BLaER1 (cell line): ENCODE measurements around the gene SHMT2.
"Not testable (repeated sequence)": the region's sequence is repeated elsewhere in the genome, so short reads cannot be mapped to it uniquely, and the experiment has no call there.

Experiments
- H3K27ac ChIP-seq: shearing (Covaris generic); formaldehyde crosslinking; 2 replicates; pipeline ENCODE4 v1.8.1; 2022
- H3K27me3 ChIP-seq: shearing (Covaris generic); formaldehyde crosslinking; 2 replicates; pipeline ENCODE4 v1.8.1; 2022
- H3K36me3 ChIP-seq: shearing (Covaris generic); formaldehyde crosslinking; 2 replicates; pipeline ENCODE4 v1.8.1; 2022
- H3K4me1 ChIP-seq: shearing (Covaris generic); formaldehyde crosslinking; 2 replicates; pipeline ENCODE4 v1.8.1; 2022
- H3K4me2 ChIP-seq: shearing (Covaris generic); formaldehyde crosslinking; 2 replicates; pipeline ENCODE4 v1.8.1; 2022
- H3K4me3 ChIP-seq: shearing (Covaris generic); formaldehyde crosslinking; 2 replicates; pipeline ENCODE4 v1.8.1; 2022
- H3K9ac ChIP-seq: shearing (Covaris generic); formaldehyde crosslinking; 2 replicates; pipeline ENCODE4 v1.8.1; 2022
- H3K9me3 ChIP-seq: shearing (Covaris generic); formaldehyde crosslinking; 2 replicates; pipeline ENCODE4 v1.8.1; 2022
- H4K20me1 ChIP-seq: shearing (Covaris generic); formaldehyde crosslinking; 2 replicates; pipeline ENCODE4 v1.8.1; 2022
- Cebpa-rat ChIP-seq: shearing (Covaris generic); IDR thresholded peaks from 2 replicates; pipeline ENCODE4 v1.8.1; 2022

Gene SHMT2

DNA sequence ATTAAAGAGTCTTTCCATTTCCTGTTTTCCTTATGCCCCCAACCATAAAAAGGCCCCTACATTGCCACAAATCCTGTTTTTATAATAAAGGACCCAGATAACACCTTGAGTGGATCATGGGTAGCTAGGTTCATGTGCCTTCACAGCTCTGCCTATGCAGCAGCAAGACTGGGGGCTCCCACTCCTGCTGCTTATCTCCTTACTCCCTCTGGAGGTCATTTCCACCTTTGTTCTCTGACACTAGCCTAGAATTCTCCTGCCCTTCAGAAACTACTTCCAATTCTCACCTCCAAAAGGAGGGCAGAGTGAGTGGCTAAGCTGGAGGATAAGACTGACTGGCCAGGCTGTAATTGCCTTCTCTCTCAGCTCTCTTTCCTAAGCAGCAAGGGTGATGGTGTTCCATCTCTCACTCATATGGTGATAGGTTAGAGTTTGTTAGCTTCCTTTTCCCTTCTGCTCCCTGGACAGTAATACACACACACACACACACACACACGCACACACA lies 41.5 kb downstream of the SHMT2 start:
- Histone ChIP-seq H3K27me3 (no peaks in the 10 kb centered on the region), H3K9me3 (no peaks in the 10 kb centered on the region), H3K36me3 (peaks cover 87% of the 10 kb centered on the region), H3K4me2 (no peak overlapping the region), H3K4me3 (no peak overlapping the region), H4K20me1 (no peaks in the 10 kb centered on the region), H3K4me1 (no peaks in the 10 kb centered on the region), H3K27ac (no peak overlapping the region), H3K9ac (no peak overlapping the region)
- TF ChIP-seq Cebpa-rat = no peak

DNA sequence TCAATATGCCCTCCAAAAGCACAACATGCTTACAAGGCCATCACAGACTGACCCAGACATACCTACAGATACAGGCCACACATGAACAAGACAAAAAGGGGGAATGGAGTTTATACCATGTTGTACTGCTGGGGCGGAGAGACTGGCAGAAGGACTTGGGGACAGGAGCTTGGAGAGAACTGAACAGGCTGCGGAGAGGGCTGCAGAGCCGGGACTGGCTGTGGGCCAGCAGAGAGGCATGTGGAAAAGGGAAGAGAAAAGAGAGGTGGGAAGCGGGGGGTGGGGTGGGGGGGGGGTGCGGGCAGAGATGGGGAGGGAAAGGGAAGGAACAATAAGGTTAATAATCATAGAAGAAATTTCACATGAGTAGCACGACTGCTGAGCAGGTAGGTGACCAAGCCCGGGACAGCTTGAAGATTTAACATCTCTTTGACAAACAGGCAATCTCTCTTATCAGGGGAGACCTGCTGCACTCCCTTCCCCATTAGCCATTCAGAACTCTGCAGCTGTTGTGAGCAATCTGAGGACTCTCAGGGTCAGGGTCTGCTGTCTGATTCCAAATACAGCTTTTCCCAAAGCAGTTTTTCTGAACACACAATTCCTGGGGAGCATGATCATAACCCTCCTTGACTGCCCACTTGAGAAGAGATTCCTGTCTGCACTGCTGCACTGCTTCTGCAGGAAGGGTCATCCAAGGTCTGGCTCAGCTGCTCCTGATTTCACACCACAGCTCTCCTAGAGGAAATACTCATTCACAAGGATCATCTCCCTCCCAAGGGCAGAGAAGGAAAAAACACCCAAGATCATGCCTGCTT lies 43.0 kb downstream of the SHMT2 start:
- TF ChIP-seq Cebpa-rat = no peak
- Histone ChIP-seq H3K4me1 (no peaks in the 10 kb centered on the region), H3K9ac (no peak overlapping the region), H3K4me2 (no peak overlapping the region), H3K27me3 (no peaks in the 10 kb centered on the region), H4K20me1 (no peaks in the 10 kb centered on the region), H3K9me3 (no peaks in the 10 kb centered on the region), H3K4me3 (no peak overlapping the region), H3K36me3 (peaks cover 87% of the 10 kb centered on the region), H3K27ac (no peak overlapping the region)

DNA sequence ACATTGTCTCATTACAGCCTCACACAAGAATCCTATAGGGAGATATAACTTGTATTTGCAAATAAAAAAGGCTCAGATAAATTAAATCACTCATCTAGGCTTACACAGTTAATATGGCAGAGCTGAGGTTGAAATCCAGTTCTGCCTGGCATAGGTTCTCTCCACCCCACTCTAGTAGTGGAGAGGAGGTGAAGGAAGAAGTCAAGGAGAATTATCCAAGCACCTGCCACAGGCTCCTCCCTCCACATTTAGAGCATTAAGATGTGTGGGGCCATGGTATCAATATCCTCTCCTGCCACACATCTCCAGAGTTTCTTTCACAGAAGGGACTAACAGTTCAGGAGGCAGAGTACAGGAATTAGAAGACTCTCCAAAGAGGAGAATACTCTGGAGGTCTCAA lies 44.0 kb downstream of the SHMT2 start:
- Histone ChIP-seq H3K9me3 (no peaks in the 10 kb centered on the region), H3K9ac (no peak overlapping the region), H4K20me1 (no peaks in the 10 kb centered on the region), H3K36me3 (peaks cover 87% of the 10 kb centered on the region), H3K4me3 (no peak overlapping the region), H3K4me2 (no peak overlapping the region), H3K27ac (no peak overlapping the region), H3K27me3 (no peaks in the 10 kb centered on the region), H3K4me1 (no peaks in the 10 kb centered on the region)
- no peak for TF ChIP-seq Cebpa-rat

DNA sequence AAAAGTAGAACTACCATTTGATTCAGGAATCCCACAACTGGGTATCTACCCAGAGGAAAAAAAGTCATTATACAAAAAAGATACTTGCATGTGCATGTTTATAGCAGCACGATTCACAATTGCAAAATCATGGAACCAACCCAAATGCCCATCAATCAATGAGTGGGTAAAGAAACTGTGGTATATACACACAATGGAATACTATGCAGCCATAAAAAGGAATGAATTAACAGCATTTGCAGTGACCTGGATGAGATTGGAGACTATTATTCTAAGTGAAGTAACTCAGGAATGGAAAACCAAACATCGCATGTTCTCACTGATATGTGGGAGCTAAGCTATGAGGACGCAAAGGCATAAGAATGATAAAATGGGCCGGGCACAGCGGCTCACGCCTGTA lies 46.7 kb downstream of the SHMT2 start:
- peaks cover 83% of the 10 kb centered on the region for H3K36me3 ChIP-seq
- not testable (repeated sequence) for H3K27ac ChIP-seq, H3K27me3 ChIP-seq, H3K9me3 ChIP-seq, H3K4me2 ChIP-seq, H3K4me3 ChIP-seq, H4K20me1 ChIP-seq, H3K9ac ChIP-seq
- peaks cover 16% of the 10 kb centered on the region for H3K4me1 ChIP-seq

DNA sequence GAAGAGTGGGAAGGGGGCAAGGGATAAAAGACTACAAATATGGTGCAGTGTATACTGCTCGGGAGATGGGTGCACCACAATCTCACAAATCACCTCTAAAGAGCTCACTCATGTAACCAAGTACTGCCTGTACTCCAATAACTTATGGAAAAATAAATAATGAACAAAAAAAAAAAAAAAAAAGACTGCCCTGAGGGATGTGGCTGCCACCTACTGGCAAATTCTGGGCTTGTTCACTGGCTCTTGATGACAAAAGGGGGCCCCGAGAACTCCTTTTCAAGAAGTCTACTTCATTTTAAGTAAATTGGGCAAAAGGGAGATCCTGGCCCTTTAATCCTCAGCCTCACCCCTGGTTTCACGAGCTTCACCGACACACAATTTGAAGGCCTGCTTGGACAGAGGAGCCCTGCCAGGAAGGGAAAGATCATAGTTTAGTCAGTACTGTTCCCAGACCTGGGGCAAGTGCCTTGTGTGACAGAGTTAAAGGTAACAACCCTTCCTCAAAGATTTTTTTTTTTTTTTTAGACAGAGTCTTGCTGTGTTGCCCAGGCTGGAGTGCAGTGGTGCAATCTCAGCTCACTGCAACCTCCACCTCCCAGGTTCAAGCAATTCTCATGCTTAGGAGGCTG lies 47.5 kb downstream of the SHMT2 start:
- H4K20me1 ChIP-seq = no peaks in the 10 kb centered on the region
- no peak overlapping the region for H3K27ac ChIP-seq
- peaks cover 83% of the 10 kb centered on the region for H3K36me3 ChIP-seq
- H3K27me3 ChIP-seq = no peaks in the 10 kb centered on the region
- no peak overlapping the region for H3K9ac ChIP-seq
- H3K4me2 ChIP-seq = no peak overlapping the region
- TF ChIP-seq Cebpa-rat = no peak
- H3K4me3 ChIP-seq = no peak overlapping the region
- no peaks in the 10 kb centered on the region for H3K9me3 ChIP-seq
- peaks cover 24% of the 10 kb centered on the region for H3K4me1 ChIP-seq

DNA sequence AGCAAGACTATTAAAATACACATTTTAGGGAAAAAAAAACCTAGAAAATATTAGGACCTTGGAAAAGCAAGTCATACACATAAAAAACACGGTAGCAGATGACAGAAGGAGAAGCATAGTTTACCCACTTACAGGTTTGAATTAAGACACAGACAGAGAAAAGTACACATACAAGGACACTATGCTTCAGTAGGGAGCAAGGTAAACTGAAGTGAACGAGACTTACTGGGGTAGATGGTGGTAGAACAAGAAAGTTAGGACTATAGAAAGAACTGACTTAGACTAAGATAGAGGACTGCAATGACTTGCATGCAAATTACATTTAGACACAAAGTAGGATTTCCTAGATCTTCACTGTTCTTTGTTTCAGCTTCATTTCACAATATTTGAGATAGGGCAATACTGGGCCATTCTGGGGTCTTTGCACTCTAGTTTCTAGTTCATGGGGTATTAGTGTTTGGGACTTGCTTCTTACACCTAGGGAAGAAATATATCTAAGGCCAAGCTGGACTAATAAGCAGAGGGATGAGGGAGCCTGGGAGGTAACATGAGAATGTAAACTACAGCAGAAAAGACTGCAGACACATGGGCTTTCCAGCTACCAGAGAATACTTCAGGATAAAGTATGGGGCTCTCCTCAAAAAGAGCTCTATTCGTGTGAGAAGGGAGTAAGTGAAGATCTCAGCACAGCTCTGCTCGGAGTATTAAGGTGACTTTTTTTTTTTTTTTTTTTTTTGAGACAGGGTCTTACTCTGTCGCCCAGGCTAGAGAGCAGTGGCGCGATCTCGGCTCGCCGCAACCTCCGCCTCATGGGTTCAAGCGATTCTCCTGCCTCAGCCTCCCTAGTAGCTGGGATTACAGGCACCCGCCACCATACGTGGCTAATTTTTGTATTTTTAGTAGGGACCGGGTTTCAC lies 49.2 kb downstream of the SHMT2 start:
- no peak for TF ChIP-seq Cebpa-rat
- no peaks in the 10 kb centered on the region for H3K27me3 ChIP-seq
- H4K20me1 ChIP-seq = no peaks in the 10 kb centered on the region
- no peaks in the 10 kb centered on the region for H3K9me3 ChIP-seq
- no peak overlapping the region for H3K9ac ChIP-seq
- no peak overlapping the region for H3K4me3 ChIP-seq
- H3K4me1 ChIP-seq = peaks cover 40% of the 10 kb centered on the region
- peaks cover 85% of the 10 kb centered on the region for H3K36me3 ChIP-seq
- H3K4me2 ChIP-seq = no peak overlapping the region
- no peak overlapping the region for H3K27ac ChIP-seq

DNA sequence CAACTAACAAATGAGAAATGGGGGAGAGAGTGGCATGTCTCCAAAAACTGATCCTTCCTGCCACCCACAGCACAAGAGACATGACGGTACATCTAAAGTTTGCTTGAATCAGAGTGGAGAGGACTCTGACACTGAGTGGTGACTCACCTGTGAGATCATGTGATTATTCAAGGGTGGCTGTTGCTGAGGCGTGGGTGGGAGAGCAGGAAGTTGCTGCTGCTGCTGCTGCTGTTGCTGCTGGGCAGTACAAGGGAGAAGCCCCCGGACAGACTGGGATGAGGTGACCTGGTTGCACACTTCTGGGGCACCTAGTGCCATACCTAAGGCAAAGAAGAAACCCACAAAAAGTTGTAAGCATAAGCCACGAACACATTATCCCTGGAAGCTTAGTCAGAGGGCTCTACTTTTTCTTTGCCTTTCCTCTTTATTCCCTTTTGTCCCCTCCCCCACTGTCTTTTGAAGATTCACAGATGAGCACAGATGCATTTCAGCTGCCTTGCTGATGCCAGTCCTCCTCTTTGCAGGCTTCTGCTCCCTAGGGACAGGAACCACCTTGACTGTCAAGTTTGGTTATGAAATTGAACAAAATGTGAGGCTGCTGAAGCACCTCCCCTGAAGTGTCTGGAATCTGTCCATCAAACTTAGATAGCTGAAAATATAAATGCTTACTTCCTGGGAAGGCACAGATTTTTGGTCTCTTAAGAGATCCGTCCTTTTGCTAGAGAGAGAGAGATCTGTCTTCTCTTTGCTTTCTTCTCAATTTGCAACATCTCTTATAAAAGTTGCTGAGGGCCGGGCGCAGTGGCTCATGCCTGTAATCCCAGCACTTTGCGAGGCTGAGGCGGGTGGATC lies 50.9 kb downstream of the SHMT2 start:
- Histone ChIP-seq H3K27me3 (no peaks in the 10 kb centered on the region), H3K9me3 (no peaks in the 10 kb centered on the region; the same call in 1 of the 2 replicates), H3K9ac (no peak overlapping the region), H3K27ac (peak overlapping the region; percentile 40), H4K20me1 (no peaks in the 10 kb centered on the region), H3K4me1 (peaks cover 48% of the 10 kb centered on the region), H3K4me2 (peak overlapping the region; percentile 62), H3K36me3 (peaks cover 94% of the 10 kb centered on the region), H3K4me3 (no peak overlapping the region; the same call in 1 of the 2 replicates)
- TF ChIP-seq Cebpa-rat = no peak

DNA sequence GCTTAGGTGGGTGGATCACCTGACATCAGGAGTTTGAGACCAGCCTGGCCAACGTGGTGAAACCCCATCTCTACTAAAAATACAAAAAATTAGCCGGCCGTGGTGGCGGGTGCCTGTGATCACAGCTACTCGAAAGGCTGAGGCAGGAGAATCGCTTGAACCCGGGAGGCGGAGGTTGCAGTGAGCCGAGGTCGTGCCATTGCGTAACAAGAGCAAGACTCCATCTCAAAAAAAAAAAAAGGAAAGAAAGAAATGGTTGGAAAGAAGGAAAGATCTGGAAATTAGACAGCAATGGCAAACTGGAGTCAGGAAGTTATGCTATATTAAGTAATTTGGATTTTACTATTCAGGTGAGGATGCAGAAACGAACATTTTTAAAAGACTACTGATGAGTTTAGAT lies 52.6 kb downstream of the SHMT2 start:
- H3K9ac ChIP-seq, H3K4me2 ChIP-seq, H3K27me3 ChIP-seq, H3K4me3 ChIP-seq, H3K9me3 ChIP-seq, H4K20me1 ChIP-seq, H3K27ac ChIP-seq: not testable (repeated sequence)
- Histone ChIP-seq H3K36me3 (peaks cover 90% of the 10 kb centered on the region), H3K4me1 (peaks cover 61% of the 10 kb centered on the region)
- TF ChIP-seq Cebpa-rat = peak; percentile 66
